Smooth muscle cell (in vitro differentiated cells): ENCODE measurements around the gene RNF19B. TPM values are rescaled to one million over a fixed set of nuclear protein-coding genes. Genes with fewer than 3 reads are reported as not detected.

Source experiments
- DNase-seq: peaks from one replicate; lab custom pipeline; 2025; ENCODE audit not compliant: unreplicated experiment; lab: John Stamatoyannopoulos, UW
- H2AFZ ChIP-seq: fragments of 200-600 bp; sonication (generic); 2 replicates; pipeline ENCODE4 v1.6.0; 2016; ENCODE audit warnings: antibody characterized with exemption, low read depth, mild to moderate bottlenecking
- H3F3A ChIP-seq: fragments of 200-600 bp; sonication (generic); 2 replicates; pipeline ENCODE4 v1.6.0; 2017; ENCODE audit warnings: antibody characterized with exemption, low read depth
- H3K27ac ChIP-seq: fragments of 200-600 bp; sonication (generic); 2 replicates; pipeline ENCODE4 v1.5.1; 2016; ENCODE audit warnings: low read depth, mild to moderate bottlenecking
- H3K27me3 ChIP-seq: fragments of 200-600 bp; sonication (generic); 2 replicates; pipeline ENCODE4 v1.6.1; 2016; ENCODE audit warnings: low read depth, mild to moderate bottlenecking
- H3K36me3 ChIP-seq: fragments of 200-600 bp; sonication (generic); 2 replicates; pipeline ENCODE4 v1.5.1; 2016; ENCODE audit warnings: low read depth
- H3K4me1 ChIP-seq: fragments of 200-600 bp; sonication (generic); 2 replicates; pipeline ENCODE4 v1.5.1; 2016; ENCODE audit warnings: low read depth
- H3K4me2 ChIP-seq: fragments of 200-600 bp; sonication (generic); 2 replicates; pipeline ENCODE4 v1.6.0; 2016; ENCODE audit warnings: mild to moderate bottlenecking
- H3K4me3 ChIP-seq: fragments of 200-600 bp; sonication (generic); 2 replicates; pipeline ENCODE4 v1.5.1; 2016; ENCODE audit warnings: mild to moderate bottlenecking
- H3K79me2 ChIP-seq: fragments of 200-600 bp; sonication (generic); 2 replicates; pipeline ENCODE4 v1.6.0; 2016; ENCODE audit warnings: low read depth, mild to moderate bottlenecking
- H3K9ac ChIP-seq: fragments of 200-600 bp; sonication (generic); 2 replicates; pipeline ENCODE4 v1.6.0; 2016; ENCODE audit warnings: low read depth
- H3K9me3 ChIP-seq: fragments of 200-600 bp; sonication (generic); replicated peaks from 2 replicates; pipeline ENCODE4 v1.5.1; 2016; ENCODE audit warnings: low read depth
- H4K20me1 ChIP-seq: fragments of 200-600 bp; sonication (generic); 2 replicates; pipeline ENCODE4 v1.6.0; 2016; ENCODE audit warnings: low read depth
- CTCF ChIP-seq: fragments of 200-600 bp; sonication (generic); IDR thresholded peaks from 2 replicates; pipeline ENCODE4 v1.5.1; 2017; ENCODE audit warnings: borderline replicate concordance, mild to moderate bottlenecking, antibody characterized with exemption; ENCODE audit not compliant: insufficient read depth, poor library complexity, severe bottlenecking
- WGBS: methylation state at CpG from one replicate; pipeline ENCODE4 v1.1.7; 2016; ENCODE audit warnings: low lambda C conversion rate; 5-methylcytosine and 5-hydroxymethylcytosine counted together
- polyA plus RNA-seq: library from polyadenylated mRNA; unstranded; fragments of >200 nt; fragmentation: Nextera tagmentation; extraction: Ambion mirVana; gene quantifications from 2 replicates; pipeline ENCODE4 v1.2.1, GENCODE V29; 2016
- total RNA-seq: library from RNA; depleted of rRNA; stranded (reverse); fragments of >200 nt; gene quantifications from 2 replicates; pipeline ENCODE4 v1.2.3, GENCODE V29; 2014

Gene RNF19B
- total and polyA plus RNA-seq, 2 experiments from 2014 or later, result 11.2 to 12.3 TPM

DNA sequence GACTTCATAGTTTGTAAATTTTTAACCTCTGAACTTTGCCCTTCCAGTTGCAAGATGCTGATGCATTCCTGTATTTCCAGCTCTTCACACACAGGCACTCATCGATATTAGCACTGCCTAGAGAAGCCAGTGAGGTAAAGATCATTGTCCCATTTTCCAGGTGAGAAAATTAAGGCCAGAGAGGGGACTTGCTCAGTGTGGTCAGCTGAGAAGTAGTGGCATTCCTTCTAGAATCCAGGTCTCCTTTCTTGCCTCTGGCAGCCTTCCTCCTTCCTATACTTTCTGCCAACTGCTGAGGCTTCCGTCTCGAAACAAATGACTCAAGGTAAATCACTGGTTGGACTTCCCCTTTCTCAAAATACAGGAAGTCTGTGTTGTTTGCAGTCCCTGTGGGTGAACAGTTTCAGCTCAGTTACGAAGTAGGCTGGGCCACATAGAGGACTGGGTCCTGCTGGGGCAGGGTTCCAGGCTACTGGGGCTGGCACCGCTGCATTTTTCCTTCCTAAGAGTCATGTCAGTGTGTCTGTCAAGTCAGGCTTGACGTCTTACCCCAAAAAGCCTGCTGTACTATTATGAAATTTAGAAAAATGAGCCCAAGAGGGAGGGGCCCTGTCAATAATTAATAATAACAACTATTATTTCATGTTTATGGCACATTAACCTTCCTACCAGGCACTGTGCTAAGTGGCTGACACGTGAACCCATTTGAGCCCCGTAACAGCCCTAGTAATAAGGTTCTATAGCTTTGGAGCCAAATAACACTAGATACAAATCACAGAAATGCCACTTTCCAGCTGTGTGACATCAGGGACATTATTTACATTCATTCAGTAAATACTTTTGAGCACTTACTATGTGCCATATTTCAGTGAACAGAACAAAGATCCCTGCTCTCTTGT, 16.6 kb upstream of the RNF19B start:
- H3K4me1 ChIP-seq, result no peaks in the 10 kb centered on the region
- H4K20me1 ChIP-seq, result no peaks in the 10 kb centered on the region
- H2AFZ ChIP-seq, result no peak overlapping the region
- H3K9ac ChIP-seq, result no peak overlapping the region
- H3K27ac ChIP-seq, result peak overlapping the region; percentile 64
- H3K4me3 ChIP-seq, result no peak overlapping the region
- TF ChIP-seq CTCF, result no peak
- 68% methylated on average over 8 of the region's 8 CpGs for WGBS
- H3K79me2 ChIP-seq, result no peaks in the 10 kb centered on the region
- no peak overlapping the region for H3K4me2 ChIP-seq
- H3F3A ChIP-seq, result no peaks in the 10 kb centered on the region
- no peaks in the 10 kb centered on the region for H3K9me3 ChIP-seq
- DNase-seq, result no peak
- H3K27me3 ChIP-seq, result no peaks in the 10 kb centered on the region
- no peaks in the 10 kb centered on the region for H3K36me3 ChIP-seq

DNA sequence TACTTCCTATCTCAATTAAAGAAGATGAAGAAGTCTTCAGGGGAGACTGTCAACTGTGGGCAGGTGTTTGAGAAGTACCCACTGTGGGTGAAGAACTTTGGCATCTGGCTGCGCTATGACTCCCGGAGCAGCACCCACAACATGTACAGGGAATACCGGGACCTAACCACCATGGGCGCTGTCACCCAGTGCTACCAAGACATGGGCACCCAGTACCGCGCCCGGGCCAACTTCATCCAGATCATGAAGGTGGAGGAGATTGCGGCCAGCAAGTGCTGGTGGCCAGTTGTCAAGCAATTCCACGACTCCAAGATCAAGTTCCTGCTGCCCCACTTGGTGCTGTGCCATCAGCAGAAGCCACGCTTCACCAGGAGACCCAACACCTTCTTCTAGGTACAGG, 15.5 kb upstream of the RNF19B start:
- DNase-seq, result no peak

GRCh38 chr1:32978854-32979253, 14.2 kb upstream of the RNF19B start:
- Histone ChIP-seq H3K4me1 (no peaks in the 10 kb centered on the region), H3K27ac (no peak overlapping the region), H3K9me3 (no peaks in the 10 kb centered on the region), H2AFZ (no peak overlapping the region), H3K79me2 (no peaks in the 10 kb centered on the region), H3K27me3 (no peaks in the 10 kb centered on the region), H4K20me1 (no peaks in the 10 kb centered on the region), H3K4me2 (no peak overlapping the region), H3F3A (no peaks in the 10 kb centered on the region), H3K4me3 (no peak overlapping the region), H3K36me3 (no peaks in the 10 kb centered on the region), H3K9ac (no peak overlapping the region)
- WGBS, result 84% methylated on average over 4 of the region's 4 CpGs
- DNase-seq, result no peak
- TF ChIP-seq CTCF, result no peak

More for the DNA sequence above, 15.5 kb upstream of the RNF19B start:
- Histone ChIP-seq H3K27me3 (no peaks in the 10 kb centered on the region), H3K9me3 (no peaks in the 10 kb centered on the region), H3K36me3 (no peaks in the 10 kb centered on the region), H3K27ac (no peak overlapping the region), H3K79me2 (no peaks in the 10 kb centered on the region), H3K9ac (no peak overlapping the region), H2AFZ (no peak overlapping the region), H3K4me1 (no peaks in the 10 kb centered on the region), H3K4me3 (no peak overlapping the region), H3F3A (no peaks in the 10 kb centered on the region), H4K20me1 (no peaks in the 10 kb centered on the region), H3K4me2 (no peak overlapping the region)
- TF ChIP-seq CTCF, result no peak
- WGBS, result 98% methylated on average over 10 of the region's 10 CpGs
